Measurements from ENCODE around the gene AATK.

Gene AATK

DNA sequence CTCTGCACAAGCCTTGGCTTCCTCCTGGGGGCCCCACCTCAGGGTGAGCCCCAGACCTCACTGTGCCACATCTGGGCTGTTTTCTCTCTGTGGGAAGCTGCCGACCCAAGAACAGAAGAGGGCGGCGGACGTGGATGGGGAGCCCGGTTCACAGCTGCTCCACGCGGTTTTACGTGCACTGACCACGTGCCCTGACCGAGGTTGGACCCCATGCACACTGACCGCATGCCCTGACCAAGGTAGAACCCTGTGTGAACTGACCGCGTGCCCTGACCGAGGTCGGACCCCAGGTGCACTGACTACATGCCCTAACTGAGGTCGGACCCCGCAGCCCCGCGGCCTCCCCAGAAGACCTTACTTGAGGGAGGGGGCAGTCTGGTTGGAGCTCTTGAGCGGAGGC is 37.1 kb upstream of the AATK start:
- Histone ChIP-seq H3K9me3 (no peaks in the 10 kb centered on the region), H3K27me3 (no peaks in the 10 kb centered on the region), H3K4me3 (ENCODE audit: low read depth, low read length) (no peak overlapping the region), H3K36me3 (peaks cover 8% of the 10 kb centered on the region; the same call in 1 of the 2 replicates), H3K4me1 (peaks cover 10% of the 10 kb centered on the region)
- TF ChIP-seq, protein P1, sequence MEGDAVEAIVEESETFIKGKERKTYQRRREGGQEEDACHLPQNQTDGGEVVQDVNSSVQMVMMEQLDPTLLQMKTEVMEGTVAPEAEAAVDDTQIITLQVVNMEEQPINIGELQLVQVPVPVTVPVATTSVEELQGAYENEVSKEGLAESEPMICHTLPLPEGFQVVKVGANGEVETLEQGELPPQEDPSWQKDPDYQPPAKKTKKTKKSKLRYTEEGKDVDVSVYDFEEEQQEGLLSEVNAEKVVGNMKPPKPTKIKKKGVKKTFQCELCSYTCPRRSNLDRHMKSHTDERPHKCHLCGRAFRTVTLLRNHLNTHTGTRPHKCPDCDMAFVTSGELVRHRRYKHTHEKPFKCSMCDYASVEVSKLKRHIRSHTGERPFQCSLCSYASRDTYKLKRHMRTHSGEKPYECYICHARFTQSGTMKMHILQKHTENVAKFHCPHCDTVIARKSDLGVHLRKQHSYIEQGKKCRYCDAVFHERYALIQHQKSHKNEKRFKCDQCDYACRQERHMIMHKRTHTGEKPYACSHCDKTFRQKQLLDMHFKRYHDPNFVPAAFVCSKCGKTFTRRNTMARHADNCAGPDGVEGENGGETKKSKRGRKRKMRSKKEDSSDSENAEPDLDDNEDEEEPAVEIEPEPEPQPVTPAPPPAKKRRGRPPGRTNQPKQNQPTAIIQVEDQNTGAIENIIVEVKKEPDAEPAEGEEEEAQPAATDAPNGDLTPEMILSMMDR (IDR thresholded peaks at IDR 0.05; ENCODE audit: low read depth, low read length), result no peak
- DNase-seq, result no peak

GRCh38 chr17:81202318-81202717 is 36.3 kb upstream of the AATK start:
- TF ChIP-seq, protein P1 (IDR thresholded peaks at IDR 0.05; ENCODE audit: low read depth, low read length), result no peak
- Histone ChIP-seq H3K36me3 (peaks cover 6% of the 10 kb centered on the region; the same call in 1 of the 2 replicates), H3K9me3 (no peaks in the 10 kb centered on the region), H3K27me3 (no peaks in the 10 kb centered on the region), H3K4me1 (peaks cover 10% of the 10 kb centered on the region), H3K4me3 (ENCODE audit: low read depth, low read length) (no peak overlapping the region)
- DNase-seq, result no peak

GRCh38 chr17:81200695-81201580 is 34.9 kb upstream of the AATK start:
- Histone ChIP-seq H3K4me3 (ENCODE audit: low read depth, low read length) (no peak overlapping the region), H3K36me3 (peaks cover 6% of the 10 kb centered on the region), H3K4me1 (peaks cover 10% of the 10 kb centered on the region), H3K9me3 (no peaks in the 10 kb centered on the region), H3K27me3 (no peaks in the 10 kb centered on the region)
- TF ChIP-seq, protein P1 (IDR thresholded peaks at IDR 0.05; ENCODE audit: low read depth, low read length), result peak; percentile 82
- peak; percentile 87 for DNase-seq

GRCh38 chr17:81200201-81200600 is 34.2 kb upstream of the AATK start:
- TF ChIP-seq, protein P1 (IDR thresholded peaks at IDR 0.05; ENCODE audit: low read depth, low read length), result no peak
- H3K4me3 ChIP-seq (ENCODE audit: low read depth, low read length), result no peak overlapping the region
- H3K36me3 ChIP-seq, result peaks cover 6% of the 10 kb centered on the region
- H3K9me3 ChIP-seq, result no peaks in the 10 kb centered on the region
- no peaks in the 10 kb centered on the region for H3K27me3 ChIP-seq
- peaks cover 10% of the 10 kb centered on the region for H3K4me1 ChIP-seq
- DNase-seq, result no peak

DNA sequence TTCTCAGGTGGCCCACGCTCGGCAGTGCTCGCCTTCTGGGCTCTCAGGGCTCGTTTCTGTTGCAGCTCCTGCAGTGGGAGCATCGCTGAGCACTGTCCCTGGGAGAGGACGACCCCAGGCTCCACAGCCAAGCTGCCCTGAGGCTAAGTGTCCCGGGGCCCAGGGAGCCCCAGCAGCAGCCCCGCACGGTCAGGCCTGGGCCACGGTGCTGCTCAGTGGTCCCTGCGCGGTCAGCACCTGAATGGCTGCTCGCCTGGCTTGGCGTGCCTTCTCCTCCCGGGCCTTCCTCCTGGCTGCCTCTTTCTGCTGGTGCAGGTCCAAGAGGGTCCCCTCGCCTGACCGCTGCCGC is 33.4 kb upstream of the AATK start:
- Histone ChIP-seq H3K36me3 (peaks cover 9% of the 10 kb centered on the region), H3K4me3 (ENCODE audit: low read depth, low read length) (no peak overlapping the region), H3K4me1 (peaks cover 10% of the 10 kb centered on the region), H3K27me3 (no peaks in the 10 kb centered on the region), H3K9me3 (no peaks in the 10 kb centered on the region)
- no peak for DNase-seq
- TF ChIP-seq, protein P1 (IDR thresholded peaks at IDR 0.05; ENCODE audit: low read depth, low read length), result no peak

GRCh38 chr17:81198826-81199481 is 32.9 kb upstream of the AATK start:
- TF ChIP-seq, protein P1 (IDR thresholded peaks at IDR 0.05; ENCODE audit: low read depth, low read length), result no peak
- H3K27me3 ChIP-seq, result no peaks in the 10 kb centered on the region
- peaks cover 12% of the 10 kb centered on the region for H3K36me3 ChIP-seq
- H3K4me1 ChIP-seq, result peaks cover 13% of the 10 kb centered on the region
- no peak overlapping the region for H3K4me3 ChIP-seq (ENCODE audit: low read depth, low read length)
- H3K9me3 ChIP-seq, result no peaks in the 10 kb centered on the region
- DNase-seq, result no peak

Measured in BE2C (cell line).